Sciatic nerve (tissue), 2 donors: ENCODE results near the gene GTF2H1. TPM values are rescaled to one million over a fixed set of nuclear protein-coding genes. Genes with fewer than 3 reads are reported as not detected.
"Not testable (repeated sequence)": the region's sequence is repeated elsewhere in the genome, so short reads cannot be mapped to it uniquely, and the experiment has no call there.

Source experiments
- ATAC-seq: fragments of 200-7000 bp; cut with Tn5 transposase; one replicate; pipeline ENCODE4 v1.9.1; 2020; ENCODE audit warnings: mild to moderate bottlenecking, moderate library complexity
- DNase-seq: peaks from one replicate; pipeline ENCODE4 v3.0.0-alpha.2; 2020; ENCODE audit warnings: low spot score
- intact Hi-C: fragments of 100-400 bp; cut with DNase I; formaldehyde crosslinking; loops from one replicate; pipeline ENCODE4 v1.14.2; 2022
- microRNA-seq: library from miRNA; unstranded; fragments of <30 nt; microRNA quantifications from one replicate; pipeline ENCODE4 v1.2.0, GENCODE V29; 2020
- total RNA-seq: library from RNA; stranded (reverse); fragmentation: NEBNext Ultra II Directional; extraction: Animal tissue kit (Norgen Biotek cat#: 25700); gene quantifications from one replicate; pipeline ENCODE4 v1.2.1, GENCODE V29; 2021
- donor health status: DM: no; HTN: no; CAD: no.
- donor health status: DM: no; HTN: no; CAD: no.

Gene GTF2H1
- total RNA-seq, 1 donor from 2014 or later = 53.5 TPM

- intact Hi-C loops = no loop called here
- DNase-seq = no peak
Measured at GRCh38 chr11:18397921-18398320, 75.6 kb downstream of the GTF2H1 start.

DNA sequence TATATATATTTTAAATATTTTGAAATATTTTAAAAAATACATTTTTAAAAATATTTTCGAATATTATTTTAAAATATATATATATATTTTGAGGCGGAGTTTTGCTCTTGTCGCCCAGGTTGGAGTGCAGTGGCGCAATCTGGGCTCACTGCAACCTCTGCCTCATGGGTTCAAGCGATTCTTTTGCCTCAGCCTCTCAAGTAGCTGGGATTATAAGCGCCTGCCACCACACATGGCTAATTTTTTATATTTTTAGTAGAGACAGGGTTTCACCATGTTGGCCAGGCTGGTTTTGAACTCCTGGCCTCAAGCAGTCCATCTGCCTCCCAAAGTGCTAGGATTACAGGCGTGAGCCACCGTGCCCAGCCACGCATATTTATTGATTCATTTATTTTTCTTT lies 78.7 kb downstream of the GTF2H1 start:
- ATAC-seq, intact Hi-C loops, DNase-seq: not testable (repeated sequence)

More at GRCh38 chr11:18397921-18398320, 75.6 kb downstream of the GTF2H1 start:
- ATAC-seq = no peak

DNA sequence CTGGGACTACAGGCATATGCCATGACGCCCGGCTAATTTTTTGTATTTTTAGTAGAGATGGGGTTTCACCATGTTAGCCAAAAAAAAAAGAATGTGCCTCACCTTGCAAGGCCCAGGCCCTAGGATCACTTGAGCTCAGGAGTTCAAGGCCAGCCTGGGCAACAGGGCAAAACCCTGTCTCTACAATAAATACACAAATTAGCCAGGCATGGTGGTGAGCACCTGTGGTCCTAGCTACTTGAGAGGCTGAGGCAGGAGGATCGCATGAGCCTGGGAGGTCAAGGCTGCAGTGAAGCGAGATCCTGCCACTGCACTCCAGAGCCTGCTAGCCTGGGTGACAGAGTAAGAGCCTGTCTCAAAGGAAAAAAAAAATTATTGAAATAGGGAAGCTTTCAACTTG lies 81.7 kb downstream of the GTF2H1 start:
- intact Hi-C loops = no loop called here
- DNase-seq = no peak
- no peak for ATAC-seq

DNA sequence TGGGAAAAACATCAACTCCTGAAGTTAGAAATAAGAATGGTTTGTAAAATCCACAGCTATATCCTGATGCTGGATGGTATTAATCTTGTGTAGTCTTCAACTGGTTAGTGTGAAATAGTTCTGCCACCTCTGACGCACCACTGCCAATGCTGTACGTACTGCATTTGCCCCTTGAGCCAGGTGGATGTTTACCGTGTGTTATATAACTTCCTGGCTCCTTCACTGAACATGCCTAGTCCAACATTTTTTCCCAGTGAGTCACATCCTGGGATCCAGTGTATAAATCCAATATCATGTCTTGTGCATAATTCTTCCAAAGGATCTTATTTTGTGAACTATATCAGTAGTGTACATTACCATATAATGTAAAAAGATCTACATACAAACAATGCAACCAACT lies 85.0 kb downstream of the GTF2H1 start:
- intact Hi-C loops, DNase-seq, ATAC-seq: not testable (repeated sequence)

DNA sequence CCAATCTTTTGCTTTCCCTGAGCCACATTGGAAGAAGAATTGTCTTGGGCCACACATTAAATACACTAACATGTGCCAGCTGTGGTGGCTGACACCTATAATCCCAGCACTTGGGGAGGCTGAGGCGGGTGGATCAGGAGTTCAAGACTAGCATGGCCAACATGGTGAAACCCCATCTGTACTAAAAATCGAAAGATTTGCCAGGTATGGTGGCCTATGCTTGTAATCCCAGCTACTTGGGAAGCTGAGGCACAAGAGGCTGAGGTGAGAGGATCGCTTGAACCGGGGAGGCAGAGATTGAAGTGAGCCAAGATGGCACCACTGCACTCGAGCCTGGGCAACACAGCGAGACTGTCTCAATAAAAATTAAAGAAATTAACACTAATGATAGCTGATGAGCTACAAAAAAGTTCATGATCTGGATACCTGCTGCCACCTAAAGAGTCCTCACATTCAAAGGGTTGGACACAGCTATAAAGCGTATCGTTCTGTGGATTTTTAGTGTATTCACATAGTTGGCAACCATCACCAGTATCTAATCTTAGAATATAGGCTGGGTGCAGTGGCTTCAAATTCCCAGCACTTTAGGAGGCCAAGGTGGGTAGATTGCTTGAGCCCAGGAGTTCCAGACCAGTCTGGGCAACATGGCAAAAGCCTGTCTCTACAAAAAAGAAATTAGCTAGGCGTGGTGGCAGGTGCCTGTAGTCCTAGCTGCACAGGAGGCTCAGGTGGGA lies 86.4 kb downstream of the GTF2H1 start:
- intact Hi-C loops = no loop called here
- DNase-seq (no peak), ATAC-seq (no peak)

- DNase-seq (no peak), ATAC-seq (no peak)
- intact Hi-C loops = no loop called here
Measured at GRCh38 chr11:18416459-18416858, 94.1 kb downstream of the GTF2H1 start.

Small RNAs within 50 kb of the gene (microRNA-seq; reads per million reads assigned to microRNA genes)
- gene MIR3159 = not detected

Other genes starting within 250 kb of the GTF2H1 start
- 14.3 TPM for gene SAAL1, start 216.5 kb upstream of the GTF2H1 start, total RNA-seq
- gene MRGPRX3, start 190.0 kb upstream of the GTF2H1 start, total RNA-seq = not detected
- not detected for gene MRGPRX4, start 149.7 kb upstream of the GTF2H1 start, total RNA-seq
- gene SAA4, start 85.8 kb upstream of the GTF2H1 start, total RNA-seq = not detected
- 2.6 TPM for gene SAA2, start 73.9 kb upstream of the GTF2H1 start, total RNA-seq
- 11.6 TPM for gene SAA1, start 56.3 kb upstream of the GTF2H1 start, total RNA-seq
- 44.5 TPM for gene HPS5, start 427 bp upstream of the GTF2H1 start, total RNA-seq
- gene LDHA, start 72.0 kb downstream of the GTF2H1 start, total RNA-seq = 303 TPM
- 0.80 TPM for gene LDHC, start 89.8 kb downstream of the GTF2H1 start, total RNA-seq
- gene LDHAL6A, start 133.3 kb downstream of the GTF2H1 start, total RNA-seq = not detected
- 49.2 TPM for gene TSG101, start 204.4 kb downstream of the GTF2H1 start, total RNA-seq